DOHH2 (cell line): ENCODE data around the gene PPA1.

ENCODE experiments used
- CTCF ChIP-seq: fragments of 200-600 bp; sonication (generic); IDR thresholded peaks from one replicate; pipeline ENCODE4 v1.5.1; 2014; ENCODE audit warnings: antibody characterized with exemption, mild to moderate bottlenecking, low read depth, low read length; ENCODE audit not compliant: poor library complexity, severe bottlenecking
- EZH2phosphoT487 ChIP-seq: fragments of 200-600 bp; sonication (generic); IDR thresholded peaks from 2 replicates; pipeline ENCODE4 v1.6.1; 2017; ENCODE audit warnings: borderline replicate concordance, mild to moderate bottlenecking, antibody characterized with exemption, low read length, moderate library complexity, mixed read lengths

- TF ChIP-seq CTCF (no peak), EZH2phosphoT487 (no peak)
Measured at GRCh38 chr10:70212879-70213278, 20.4 kb downstream of the PPA1 start.
